ENCODE measurements around the gene LCE1B.

DNA sequence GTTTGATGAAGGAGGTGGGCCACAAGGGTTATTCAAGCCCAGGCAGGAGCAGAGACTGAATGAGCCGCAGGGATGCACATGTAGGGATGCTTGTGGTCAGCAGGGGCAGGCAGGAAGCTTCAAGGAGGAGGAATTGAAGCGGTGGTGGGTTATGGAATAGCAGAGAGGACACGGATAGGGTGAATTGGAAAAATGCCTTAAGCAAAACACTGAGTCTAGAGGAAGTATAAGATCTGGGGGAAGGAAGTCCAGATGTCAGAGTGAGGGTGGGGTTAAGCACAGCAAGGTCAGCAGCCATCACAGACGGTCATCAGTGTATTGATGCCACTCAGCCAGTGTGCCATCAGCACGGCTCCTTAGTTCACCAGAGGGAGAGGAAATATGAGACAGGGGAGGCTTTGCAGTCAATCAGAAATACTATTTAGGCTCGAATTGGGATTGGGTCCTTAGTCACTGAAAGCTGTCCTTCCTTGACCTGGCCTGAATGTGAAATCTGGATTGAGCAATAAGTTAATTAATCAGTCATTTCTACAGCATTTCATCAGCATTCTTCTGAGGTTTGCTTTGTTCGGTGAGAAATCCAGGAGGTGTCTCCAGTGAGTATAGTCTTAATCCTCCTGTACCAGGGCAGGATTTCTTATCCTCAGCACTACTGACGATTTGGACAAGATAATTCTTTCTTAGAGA, 42.8 kb upstream of the LCE1B start:
- TF ChIP-seq SPI1 (IDR thresholded peaks at IDR 0.05; ENCODE audit: borderline replicate concordance, low read depth) (no peak), POLR2AphosphoS5 (IDR thresholded peaks at IDR 0.05; ENCODE audit: low read depth) (no peak), GABPA (IDR thresholded peaks at IDR 0.05; ENCODE audit: low read depth) (no peak)
- TF ChIP-seq, protein P1, sequence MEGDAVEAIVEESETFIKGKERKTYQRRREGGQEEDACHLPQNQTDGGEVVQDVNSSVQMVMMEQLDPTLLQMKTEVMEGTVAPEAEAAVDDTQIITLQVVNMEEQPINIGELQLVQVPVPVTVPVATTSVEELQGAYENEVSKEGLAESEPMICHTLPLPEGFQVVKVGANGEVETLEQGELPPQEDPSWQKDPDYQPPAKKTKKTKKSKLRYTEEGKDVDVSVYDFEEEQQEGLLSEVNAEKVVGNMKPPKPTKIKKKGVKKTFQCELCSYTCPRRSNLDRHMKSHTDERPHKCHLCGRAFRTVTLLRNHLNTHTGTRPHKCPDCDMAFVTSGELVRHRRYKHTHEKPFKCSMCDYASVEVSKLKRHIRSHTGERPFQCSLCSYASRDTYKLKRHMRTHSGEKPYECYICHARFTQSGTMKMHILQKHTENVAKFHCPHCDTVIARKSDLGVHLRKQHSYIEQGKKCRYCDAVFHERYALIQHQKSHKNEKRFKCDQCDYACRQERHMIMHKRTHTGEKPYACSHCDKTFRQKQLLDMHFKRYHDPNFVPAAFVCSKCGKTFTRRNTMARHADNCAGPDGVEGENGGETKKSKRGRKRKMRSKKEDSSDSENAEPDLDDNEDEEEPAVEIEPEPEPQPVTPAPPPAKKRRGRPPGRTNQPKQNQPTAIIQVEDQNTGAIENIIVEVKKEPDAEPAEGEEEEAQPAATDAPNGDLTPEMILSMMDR (IDR thresholded peaks at IDR 0.05; ENCODE audit: insufficient read depth, low read length), result no peak
- TF ChIP-seq, protein P2, sequence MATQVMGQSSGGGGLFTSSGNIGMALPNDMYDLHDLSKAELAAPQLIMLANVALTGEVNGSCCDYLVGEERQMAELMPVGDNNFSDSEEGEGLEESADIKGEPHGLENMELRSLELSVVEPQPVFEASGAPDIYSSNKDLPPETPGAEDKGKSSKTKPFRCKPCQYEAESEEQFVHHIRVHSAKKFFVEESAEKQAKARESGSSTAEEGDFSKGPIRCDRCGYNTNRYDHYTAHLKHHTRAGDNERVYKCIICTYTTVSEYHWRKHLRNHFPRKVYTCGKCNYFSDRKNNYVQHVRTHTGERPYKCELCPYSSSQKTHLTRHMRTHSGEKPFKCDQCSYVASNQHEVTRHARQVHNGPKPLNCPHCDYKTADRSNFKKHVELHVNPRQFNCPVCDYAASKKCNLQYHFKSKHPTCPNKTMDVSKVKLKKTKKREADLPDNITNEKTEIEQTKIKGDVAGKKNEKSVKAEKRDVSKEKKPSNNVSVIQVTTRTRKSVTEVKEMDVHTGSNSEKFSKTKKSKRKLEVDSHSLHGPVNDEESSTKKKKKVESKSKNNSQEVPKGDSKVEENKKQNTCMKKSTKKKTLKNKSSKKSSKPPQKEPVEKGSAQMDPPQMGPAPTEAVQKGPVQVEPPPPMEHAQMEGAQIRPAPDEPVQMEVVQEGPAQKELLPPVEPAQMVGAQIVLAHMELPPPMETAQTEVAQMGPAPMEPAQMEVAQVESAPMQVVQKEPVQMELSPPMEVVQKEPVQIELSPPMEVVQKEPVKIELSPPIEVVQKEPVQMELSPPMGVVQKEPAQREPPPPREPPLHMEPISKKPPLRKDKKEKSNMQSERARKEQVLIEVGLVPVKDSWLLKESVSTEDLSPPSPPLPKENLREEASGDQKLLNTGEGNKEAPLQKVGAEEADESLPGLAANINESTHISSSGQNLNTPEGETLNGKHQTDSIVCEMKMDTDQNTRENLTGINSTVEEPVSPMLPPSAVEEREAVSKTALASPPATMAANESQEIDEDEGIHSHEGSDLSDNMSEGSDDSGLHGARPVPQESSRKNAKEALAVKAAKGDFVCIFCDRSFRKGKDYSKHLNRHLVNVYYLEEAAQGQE (IDR thresholded peaks at IDR 0.05; ENCODE audit: insufficient replicate concordance, low read depth), result no peak
